Left ventricle myocardium superior (tissue), 1 donor: ENCODE data around the gene PALLD. TPM values are rescaled to one million over a fixed set of nuclear protein-coding genes. Genes with fewer than 3 reads are reported as not detected.

Source experiments
- ATAC-seq: fragments of 200-7000 bp; cut with Tn5 transposase; one replicate; pipeline ENCODE4 v1.9.1; 2020; ENCODE audit warnings: mild to moderate bottlenecking, moderate library complexity
- DNase-seq: peaks from one replicate; pipeline ENCODE4 v3.0.0-alpha.2; 2020
- intact Hi-C: fragments of 100-400 bp; cut with micrococcal nuclease; formaldehyde crosslinking; loops from one replicate; pipeline ENCODE4 v1.11.0; 2022
- total RNA-seq: library from RNA; stranded (reverse); fragmentation: NEBNext Ultra II Directional; extraction: Animal tissue kit (Norgen Biotek cat#: 25700); gene quantifications from one replicate; pipeline ENCODE4 v1.2.1, GENCODE V29; 2021
- donor health status: DM: no; HTN: yes; CAD: no; lungs with severe emphysema.

PALLD gene
- total RNA-seq, 1 donor from 2014 or later = 998 TPM

DNA sequence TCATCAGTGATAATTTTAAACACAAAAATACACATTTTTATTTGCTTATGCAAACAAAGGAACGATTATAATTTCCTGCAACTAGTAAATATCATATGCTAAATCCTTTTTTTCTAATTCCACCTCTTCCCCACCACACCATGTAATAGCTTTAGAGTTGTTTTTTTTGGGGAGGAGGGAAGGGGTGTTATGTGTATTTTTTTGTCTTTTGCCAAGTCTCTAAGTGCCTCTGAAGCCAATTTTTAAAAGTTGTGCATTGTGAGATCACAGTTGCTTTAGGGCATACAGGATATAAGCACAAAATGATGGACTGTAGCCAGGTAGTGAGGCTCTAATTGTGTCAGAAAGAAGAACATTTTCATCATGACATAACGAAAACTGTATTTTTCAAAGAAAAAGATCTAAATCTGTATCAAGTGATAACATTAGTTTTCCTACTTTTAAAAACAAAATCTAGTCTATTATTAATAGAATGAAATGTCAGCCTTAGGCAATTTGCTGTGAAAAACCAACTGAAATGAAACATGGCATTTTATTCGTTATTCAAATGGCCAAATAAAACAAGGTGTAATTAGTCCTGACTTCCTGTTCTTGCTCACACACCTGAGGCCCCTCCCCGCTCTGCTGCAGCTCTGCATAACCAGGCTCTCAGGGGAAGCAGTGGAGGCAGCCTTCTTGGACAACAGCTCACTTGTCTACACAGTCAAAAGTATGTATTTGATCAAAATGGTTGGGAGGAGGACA is 157.4 kb downstream of the PALLD start:
- intact Hi-C loops = no loop called here
- DNase-seq (no peak), ATAC-seq (no peak)

DNA sequence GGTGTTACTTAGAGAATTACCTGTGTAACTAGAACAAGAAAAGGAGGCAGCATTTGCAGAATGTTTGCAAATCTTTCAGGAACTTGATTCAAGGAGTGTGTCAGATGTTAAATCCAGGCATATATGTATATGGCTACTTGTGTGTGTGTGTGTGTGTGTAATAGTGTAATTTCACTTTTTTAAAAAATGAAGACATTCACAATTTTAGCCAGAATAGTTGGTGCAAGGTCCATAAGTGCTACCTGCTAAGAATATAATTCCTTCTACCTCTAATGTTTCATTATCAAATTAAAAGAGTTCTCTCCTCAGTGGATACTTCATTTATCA is 158.0 kb downstream of the PALLD start:
- ATAC-seq (no peak), DNase-seq (no peak)

GRCh38 chr4:168655182-168655581 is 158.3 kb downstream of the PALLD start:
- DNase-seq (no peak), ATAC-seq (no peak)
- intact Hi-C loops = no loop called here

More for the DNA sequence above, 158.0 kb downstream of the PALLD start:
- intact Hi-C loops = no loop called here

DNA sequence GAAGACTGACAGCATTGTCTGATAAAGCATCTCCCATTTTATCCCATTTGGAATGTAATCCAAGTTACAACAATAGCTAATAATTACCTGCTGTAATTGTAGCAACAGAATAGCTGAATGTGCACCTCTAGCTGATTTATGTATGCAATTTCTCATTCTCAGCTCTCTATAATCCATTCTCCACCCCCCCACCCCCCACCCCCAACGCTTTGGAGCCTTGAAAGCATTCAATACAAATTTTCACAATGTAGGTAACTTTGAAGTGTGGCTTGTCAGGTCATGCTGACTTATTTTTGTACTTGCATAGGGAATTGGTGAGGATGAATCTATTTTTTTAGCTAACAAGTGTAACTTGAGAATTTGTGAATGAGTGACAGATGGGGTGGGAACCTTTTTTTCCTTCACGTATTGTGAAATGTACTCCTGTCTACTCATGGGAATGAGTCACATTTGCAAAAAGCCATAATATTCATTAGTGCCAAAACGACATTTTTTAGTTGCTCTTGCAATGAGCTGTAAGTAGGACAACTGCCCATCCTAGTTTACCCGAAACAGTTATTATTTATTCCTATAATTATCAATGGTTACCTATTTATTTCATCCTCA is 159.3 kb downstream of the PALLD start:
- DNase-seq (no peak), ATAC-seq (no peak)
- intact Hi-C loops = no loop called here

DNA sequence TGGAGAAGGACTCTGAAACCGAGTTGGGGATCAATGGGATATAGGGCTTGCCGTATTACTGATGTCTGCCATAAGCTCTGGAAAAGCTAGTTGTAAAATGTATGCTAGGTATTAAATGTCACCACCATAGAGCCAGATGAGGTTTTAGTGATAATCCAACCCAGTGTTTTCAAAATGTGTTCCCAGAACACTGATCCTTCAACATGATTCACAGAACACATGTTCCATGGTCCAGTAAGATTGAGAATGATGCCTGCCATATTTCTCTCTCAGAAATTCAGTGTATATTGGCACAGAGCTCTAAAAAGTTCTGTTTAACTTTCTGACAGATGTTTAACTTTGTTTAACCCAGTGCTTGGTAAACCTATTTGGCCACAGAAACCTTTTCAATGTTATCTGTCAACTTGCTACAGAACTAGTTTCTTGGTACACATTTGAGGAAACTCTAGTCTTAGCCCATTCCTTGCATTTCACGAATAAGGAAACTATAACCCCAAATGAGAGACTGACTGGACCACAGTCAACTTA is 160.2 kb downstream of the PALLD start:
- intact Hi-C loops = no loop called here
- no peak for DNase-seq
- ATAC-seq = no peak

- DNase-seq (no peak), ATAC-seq (no peak)
- intact Hi-C loops = no loop called here
Observed at GRCh38 chr4:168658751-168659150, 161.9 kb downstream of the PALLD start.

- peak; percentile 39 for ATAC-seq
- intact Hi-C loops = no loop called here
- DNase-seq = no peak
Observed at GRCh38 chr4:168659741-168660465, 163.1 kb downstream of the PALLD start.

- intact Hi-C loops = no loop called here
- ATAC-seq (no peak), DNase-seq (no peak)
Observed at GRCh38 chr4:168662297-168662984, 165.6 kb downstream of the PALLD start.

- no peak for ATAC-seq
- intact Hi-C loops = no loop called here
- no peak for DNase-seq
Observed at GRCh38 chr4:168664242-168664891, 167.5 kb downstream of the PALLD start.

DNA sequence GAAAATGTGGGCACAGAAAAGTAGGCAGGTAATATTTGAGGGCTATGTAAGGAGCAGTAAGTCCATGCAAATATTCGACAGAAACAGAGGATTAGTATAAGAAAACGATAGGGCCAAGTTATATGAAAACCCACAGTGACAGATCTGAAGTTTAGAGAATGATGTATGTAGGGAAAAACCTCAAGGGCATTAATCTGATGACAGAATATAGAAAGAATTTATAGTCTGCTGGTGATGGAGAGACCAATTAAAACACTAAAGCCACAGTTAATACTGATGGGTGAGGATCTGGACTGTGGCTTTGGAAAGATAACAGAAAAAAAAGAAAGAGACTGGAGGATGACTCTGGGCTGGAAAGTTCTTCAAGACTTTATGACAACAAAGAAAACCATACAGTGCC is 169.7 kb downstream of the PALLD start:
- intact Hi-C loops = no loop called here

DNA sequence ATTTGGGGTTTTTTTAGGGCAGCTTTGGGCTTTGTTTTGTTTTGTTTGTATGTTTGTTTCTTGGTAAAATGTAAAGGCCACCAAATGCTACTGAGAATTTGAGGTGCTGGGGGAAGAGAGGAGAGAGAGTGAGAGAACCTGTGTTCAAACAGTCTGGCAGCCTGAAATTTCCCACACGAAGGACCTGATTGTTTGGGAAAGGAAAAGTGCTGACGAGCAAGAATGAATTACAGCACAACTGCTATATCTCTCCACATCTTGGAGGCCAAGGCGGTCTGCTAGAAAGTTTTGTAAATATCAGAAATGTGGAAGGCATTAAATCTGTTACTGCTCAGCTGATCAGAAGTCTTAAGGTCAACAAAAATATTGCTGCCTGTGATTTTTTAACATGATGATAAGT is 170.5 kb downstream of the PALLD start:
- DNase-seq (no peak), ATAC-seq (peak; percentile 10)
- intact Hi-C loops = no loop called here

More for the DNA sequence above, 169.7 kb downstream of the PALLD start:
- DNase-seq = no peak
- no peak for ATAC-seq

GRCh38 chr4:168667921-168668320 is 171.1 kb downstream of the PALLD start:
- intact Hi-C loops = no loop called here
- ATAC-seq (no peak), DNase-seq (no peak)

- no peak for DNase-seq
- peak; percentile 13 for ATAC-seq
- intact Hi-C loops = loop anchor here (10.0 kb wide), 1 partner anchor 379 kb away; no protein-coding TSS in a partner anchor
Observed at GRCh38 chr4:168673476-168673875, 176.6 kb downstream of the PALLD start.

DNA sequence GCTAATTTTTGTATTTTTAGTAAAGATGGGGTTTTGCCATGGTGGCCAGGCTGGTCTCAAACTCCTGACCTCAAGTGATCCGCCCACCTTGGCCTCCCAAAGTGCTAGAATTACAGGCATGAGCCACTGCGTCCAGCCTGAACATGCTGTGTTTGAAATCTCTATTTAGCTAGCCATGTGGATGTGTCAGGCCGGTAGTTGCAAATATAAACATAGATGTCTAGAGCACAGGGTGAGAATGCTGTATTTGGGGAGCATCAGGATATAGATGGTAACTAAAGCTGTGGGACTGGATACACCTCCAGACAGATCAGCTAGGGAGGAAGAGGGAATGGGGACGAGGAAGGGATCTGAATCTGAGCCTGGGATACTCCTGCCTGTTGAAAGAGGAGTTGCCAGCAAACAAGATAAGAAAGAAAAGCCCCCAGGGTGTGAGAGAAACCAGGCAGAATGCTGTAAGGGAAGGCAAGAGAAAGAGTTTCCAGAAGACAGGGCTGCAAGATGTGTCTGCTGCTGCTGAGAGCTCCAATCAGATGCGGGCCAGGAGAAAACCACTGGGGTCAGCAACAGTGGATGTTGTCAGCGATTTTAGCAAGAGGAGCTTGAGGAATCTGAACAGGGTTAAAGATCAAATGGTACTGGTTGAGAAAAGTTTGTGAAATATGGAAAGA is 177.4 kb downstream of the PALLD start:
- intact Hi-C loops = loop anchor here (10.0 kb wide), 1 partner anchor 379 kb away; no protein-coding TSS in a partner anchor
- ATAC-seq (peak; percentile 18), DNase-seq (no peak)

DNA sequence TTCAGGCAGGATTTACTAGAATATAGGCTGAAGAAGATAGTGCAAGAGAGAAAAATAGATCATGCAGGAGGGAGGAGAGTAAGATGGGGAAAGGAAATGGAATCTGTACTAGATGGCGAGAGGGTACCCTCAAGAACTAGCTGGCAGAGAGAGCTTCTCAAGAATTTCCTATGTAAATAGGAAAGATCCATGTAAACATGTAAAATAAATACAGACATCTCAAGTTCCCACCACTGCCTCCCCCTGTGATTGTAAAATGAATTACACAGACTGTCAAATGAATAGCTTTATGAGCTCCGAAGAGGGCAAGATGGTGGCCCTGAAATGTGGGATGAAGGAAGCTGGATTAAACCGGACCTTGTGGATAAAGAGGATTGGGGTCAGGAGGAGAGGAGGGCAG is 178.0 kb downstream of the PALLD start:
- DNase-seq = no peak
- ATAC-seq = no peak
- intact Hi-C loops = loop anchor here (10.0 kb wide), 1 partner anchor 380 kb away; no protein-coding TSS in a partner anchor

DNA sequence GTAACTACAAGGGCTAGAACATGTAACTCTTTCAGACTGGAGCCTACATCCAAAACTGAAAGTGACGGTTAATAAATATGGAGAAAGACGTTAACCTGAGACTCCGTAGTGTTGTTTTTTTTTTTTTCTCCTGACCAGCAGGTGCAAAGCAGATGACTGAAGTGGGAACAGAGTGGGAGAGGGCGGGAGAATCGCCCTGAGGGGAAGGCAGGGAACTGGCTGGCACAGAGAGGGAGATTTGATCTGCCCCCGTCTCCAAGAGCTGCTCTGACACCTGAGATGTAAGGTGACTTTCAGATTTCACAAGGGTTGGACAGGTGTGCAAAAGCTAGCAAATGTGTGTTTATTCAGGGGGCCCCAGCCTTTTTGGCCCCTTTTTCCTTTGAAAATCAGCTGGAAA is 180.2 kb downstream of the PALLD start:
- intact Hi-C loops = loop anchor here (10.0 kb wide), 1 partner anchor 382 kb away; no protein-coding TSS in a partner anchor
- ATAC-seq (no peak), DNase-seq (no peak)

DNA sequence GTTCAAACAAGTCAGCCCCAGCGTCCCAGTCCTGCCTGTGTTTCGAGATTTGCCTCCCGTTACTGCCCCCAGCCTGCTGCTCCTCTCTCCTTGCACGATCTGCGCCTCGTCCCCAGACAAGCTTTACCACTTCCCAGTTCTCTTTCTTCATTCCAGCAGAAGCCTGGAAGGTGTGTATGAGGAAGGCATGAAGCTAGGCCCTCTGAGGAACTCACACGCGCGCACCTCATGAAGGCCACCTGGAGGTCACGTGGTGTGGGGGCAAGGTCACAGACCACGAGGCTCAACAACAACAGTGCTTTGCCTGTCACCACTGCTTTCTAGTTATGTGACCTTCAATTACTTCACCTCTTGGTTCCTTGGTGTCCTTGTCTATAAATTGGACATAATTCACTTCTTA is 181.0 kb downstream of the PALLD start:
- peak; percentile 26 for ATAC-seq
- DNase-seq = no peak
- intact Hi-C loops = loop anchor here (10.0 kb wide), 1 partner anchor 383 kb away; no protein-coding TSS in a partner anchor

GRCh38 chr4:168678751-168679366 is 182.0 kb downstream of the PALLD start:
- intact Hi-C loops = loop anchor here (10.0 kb wide), 1 partner anchor 384 kb away; no protein-coding TSS in a partner anchor
- no peak for DNase-seq
- ATAC-seq = peak; percentile 32
